T-helper 17 cell (primary cell): ENCODE measurements around the gene APOBEC3A. TPM values are rescaled to one million over a fixed set of nuclear protein-coding genes. Genes with fewer than 3 reads are reported as not detected.

Experiments used
- ATAC-seq: fragments of 150-1000 bp; cut with Tn5 transposase; 2 replicates; pipeline ENCODE4 v1.10.0; 2021; ENCODE audit warnings: mild to moderate bottlenecking, moderate library complexity
- DNase-seq, 3 donors: peaks; one replicate each; pipeline versions ENCODE4 v3.0.0 to v3.0.0-alpha.2; 2020 to 2021
- H3K9me3 ChIP-seq: one replicate; pipeline ENCODE4 v1.7.0; 2013; ENCODE audit warnings: low read length, mild to moderate bottlenecking; ENCODE audit not compliant: control insufficient read depth, poor library complexity, severe bottlenecking
- H3K27ac Mint-ChIP-seq: one replicate; pipeline ENCODE4 v1.8.0; 2022; ENCODE audit warnings: mild to moderate bottlenecking, moderate library complexity, mixed read lengths
- H3K27me3 Mint-ChIP-seq: one replicate; pipeline ENCODE4 v1.8.0; 2022; ENCODE audit warnings: mixed read lengths
- H3K36me3 Mint-ChIP-seq: one replicate; pipeline ENCODE4 v1.8.0; 2022; ENCODE audit warnings: low read depth, mixed read lengths
- H3K4me1 Mint-ChIP-seq: one replicate; pipeline ENCODE4 v1.8.0; 2022; ENCODE audit warnings: mild to moderate bottlenecking, mixed read lengths
- H3K4me3 Mint-ChIP-seq: one replicate; pipeline ENCODE4 v1.8.0; 2022; ENCODE audit warnings: mild to moderate bottlenecking, moderate library complexity, mixed read lengths
- total RNA-seq, 4 donors: library from RNA in 2 of 4; stranded (reverse) in 2 of 4; gene quantifications; one replicate each; pipeline ENCODE4 v1.2.3 and lab custom pipeline; 2022 to 2026

The APOBEC3A gene
- total RNA-seq: 1 to 10 TPM in 1 of 2 donors, under 1 TPM in 1; 0.70 to 4.1 TPM
- 0 reads per million in 2 donors for total RNA-seq (lab: John Stamatoyannopoulos, UW)

DNA sequence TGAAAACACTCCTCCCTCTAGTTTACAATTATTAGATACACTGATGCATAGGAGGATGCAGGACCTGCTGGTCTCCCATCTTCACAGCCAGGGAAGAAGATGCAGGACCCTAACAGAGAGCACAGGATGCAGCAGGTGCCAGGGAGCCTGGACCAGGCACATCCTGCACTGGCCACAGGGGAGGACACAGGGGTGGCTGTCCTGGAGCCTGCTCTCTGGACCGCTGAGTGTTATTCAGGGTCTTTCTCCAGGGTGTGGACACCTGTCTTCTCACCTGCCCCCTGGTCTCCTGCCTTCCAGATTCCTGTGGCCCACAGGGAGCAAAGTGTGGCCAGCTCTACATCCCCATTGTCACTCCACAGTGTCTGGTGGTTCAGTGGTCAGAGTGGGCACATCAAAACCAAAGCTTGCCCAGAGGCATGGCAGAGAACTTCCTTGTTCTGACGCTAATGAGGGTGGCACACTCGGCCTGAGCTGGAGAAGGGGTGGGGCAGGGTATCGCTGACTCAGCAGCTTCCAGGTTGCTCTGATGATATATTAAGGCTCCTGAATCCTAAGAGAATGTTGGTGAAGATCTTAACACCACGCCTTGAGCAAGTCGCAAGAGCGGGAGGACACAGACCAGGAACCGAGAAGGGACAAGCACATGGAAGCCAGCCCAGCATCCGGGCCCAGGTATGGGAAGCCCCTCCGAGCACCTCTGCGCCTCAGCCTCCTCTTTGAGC, at the start of gene APOBEC3A:
APOBEC3A (plus strand) TSS at position 564 of the 725 bp plus-strand sequence; CDS start at position 647, 83 bp downstream.
- ATAC-seq (no peak), DNase-seq (no peak)
- H3K4me1 Mint-ChIP-seq: peaks cover 17% of the 10 kb centered on the region
- H3K4me3 Mint-ChIP-seq: peak within 1 kb of the TSS; percentile 25
- no peaks in the 10 kb centered on the region for H3K36me3 Mint-ChIP-seq
- no peaks in the 10 kb centered on the region for H3K9me3 ChIP-seq
- H3K27me3 Mint-ChIP-seq: peaks cover 6% of the 10 kb centered on the region
- peak within 1 kb of the TSS; percentile 57 for H3K27ac Mint-ChIP-seq

DNA sequence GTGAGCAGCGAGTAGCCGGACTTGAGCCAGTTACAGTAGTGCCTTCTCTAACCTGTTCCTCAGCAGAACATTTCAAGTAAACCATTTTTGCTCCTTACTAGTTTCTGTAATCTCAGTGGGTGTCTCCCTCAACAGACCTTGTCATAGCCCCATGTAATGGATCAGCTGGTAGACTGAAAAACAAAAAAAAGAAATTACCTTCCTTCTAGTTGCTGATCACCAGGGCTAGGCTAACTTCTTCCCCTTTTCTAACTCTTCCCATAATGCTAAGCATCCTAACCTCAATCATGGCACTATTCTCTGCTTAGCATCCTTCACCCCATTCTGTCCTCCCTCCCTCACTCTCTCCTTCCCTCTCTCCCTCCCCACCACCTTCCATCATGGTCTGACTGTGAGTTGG, 49.6 kb upstream of the APOBEC3A start:
- peaks cover 36% of the 10 kb centered on the region for H3K27me3 Mint-ChIP-seq
- H3K9me3 ChIP-seq: no peaks in the 10 kb centered on the region
- no peaks in the 10 kb centered on the region for H3K4me1 Mint-ChIP-seq
- ATAC-seq (no peak), DNase-seq (no peak)
- H3K4me3 Mint-ChIP-seq: no peak overlapping the region
- peaks cover 6% of the 10 kb centered on the region for H3K36me3 Mint-ChIP-seq
- H3K27ac Mint-ChIP-seq: no peak overlapping the region

DNA sequence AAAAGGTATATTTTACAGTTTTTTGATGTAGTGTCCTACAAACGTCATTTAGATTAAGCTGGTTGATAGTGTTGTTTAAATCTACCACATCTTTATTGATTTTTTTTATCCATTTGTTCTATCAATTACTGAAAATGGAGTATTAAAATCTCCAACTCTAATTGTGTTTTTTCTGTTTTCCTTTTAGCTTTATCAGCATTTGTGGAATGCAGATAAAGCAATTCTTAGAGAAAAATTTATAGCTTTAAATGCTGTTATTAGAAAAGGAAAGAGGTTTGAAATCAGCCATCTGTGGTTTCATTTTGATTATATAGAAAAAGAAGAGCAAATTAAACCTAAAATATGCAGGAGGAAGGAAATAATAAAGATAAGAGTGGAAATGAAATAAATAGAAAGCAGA, 46.0 kb upstream of the APOBEC3A start:
- Mint-ChIP-seq H3K27me3 (peaks cover 45% of the 10 kb centered on the region), H3K4me1 (no peaks in the 10 kb centered on the region), H3K27ac (no peak overlapping the region), H3K4me3 (no peak overlapping the region), H3K36me3 (peaks cover 6% of the 10 kb centered on the region)
- DNase-seq: no peak
- no peak for ATAC-seq
- no peaks in the 10 kb centered on the region for H3K9me3 ChIP-seq

DNA sequence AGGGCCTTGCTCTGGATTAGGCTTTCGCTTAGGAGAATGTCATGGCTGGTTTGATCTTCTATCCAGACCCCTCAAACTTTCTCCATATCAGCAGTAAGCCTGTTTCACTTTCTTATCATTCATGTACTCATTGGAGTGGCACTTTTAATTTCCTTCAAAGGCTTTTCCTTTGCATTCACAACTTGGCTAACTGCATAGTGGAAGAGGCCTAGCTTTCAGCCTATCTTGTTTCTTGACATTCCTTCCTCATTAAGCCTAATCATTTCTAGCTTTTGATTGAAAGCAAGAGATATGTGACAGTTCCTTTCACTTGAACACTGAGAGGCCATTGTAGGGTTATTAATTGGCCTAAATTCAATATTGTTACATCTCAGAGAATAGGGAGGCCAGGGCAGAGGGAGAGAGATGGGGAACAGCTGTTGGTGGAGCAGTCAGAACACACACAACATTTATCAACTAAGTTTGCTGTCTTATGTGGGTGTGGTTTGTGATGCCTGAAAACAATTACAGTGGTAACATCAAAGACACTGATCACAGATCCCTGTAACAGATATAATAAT, 37.7 kb upstream of the APOBEC3A start:
- Mint-ChIP-seq H3K36me3 (no peaks in the 10 kb centered on the region), H3K4me3 (no peak overlapping the region), H3K4me1 (peaks cover 5% of the 10 kb centered on the region), H3K27me3 (peaks cover 37% of the 10 kb centered on the region), H3K27ac (no peak overlapping the region)
- no peaks in the 10 kb centered on the region for H3K9me3 ChIP-seq
- ATAC-seq (no peak), DNase-seq (no peak)

DNA sequence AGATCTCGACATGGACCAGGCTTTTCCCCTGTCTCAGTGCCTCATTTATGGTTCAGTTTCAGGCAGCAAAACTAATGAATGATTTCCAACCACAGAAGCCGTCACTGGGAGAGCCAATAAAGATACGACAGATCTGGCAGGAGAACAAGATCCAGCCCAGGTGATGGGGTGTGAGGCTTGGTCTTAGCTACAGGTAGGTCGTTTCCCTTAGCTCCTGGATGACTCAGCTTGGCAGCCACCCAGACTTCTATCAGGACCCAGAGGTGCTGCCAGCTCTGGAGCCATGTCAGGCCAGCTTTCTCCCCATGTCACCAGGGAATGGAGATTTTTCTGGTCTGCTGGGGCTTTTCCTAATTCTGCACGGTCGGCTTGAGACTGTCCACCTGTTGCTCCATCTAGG, 36.3 kb upstream of the APOBEC3A start:
- no peaks in the 10 kb centered on the region for H3K9me3 ChIP-seq
- Mint-ChIP-seq H3K27ac (no peak overlapping the region), H3K4me1 (peaks cover 5% of the 10 kb centered on the region), H3K36me3 (no peaks in the 10 kb centered on the region), H3K4me3 (no peak overlapping the region), H3K27me3 (peaks cover 43% of the 10 kb centered on the region)
- DNase-seq (no peak), ATAC-seq (no peak)

DNA sequence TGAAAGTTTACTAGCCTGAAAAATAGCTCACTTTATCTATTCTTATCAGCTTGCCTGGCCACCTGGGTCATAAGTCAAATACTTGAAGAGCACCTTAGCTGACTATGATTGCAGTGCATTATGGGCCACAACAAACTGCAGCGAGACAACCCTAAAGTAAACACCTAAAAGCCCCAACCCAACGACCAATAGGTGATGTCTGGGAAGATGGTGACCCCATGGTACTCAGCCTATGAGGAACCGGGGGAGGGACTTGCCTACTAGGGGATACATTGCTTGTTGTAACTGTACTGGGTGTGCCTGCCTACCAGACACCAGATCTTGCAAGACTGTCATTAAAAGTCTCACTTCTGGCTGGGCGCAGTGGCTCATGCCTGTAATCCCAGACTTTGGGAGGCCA, 35.6 kb upstream of the APOBEC3A start:
- DNase-seq (no peak), ATAC-seq (no peak)
- peaks cover 5% of the 10 kb centered on the region for H3K4me1 Mint-ChIP-seq
- H3K36me3 Mint-ChIP-seq: no peaks in the 10 kb centered on the region
- peaks cover 36% of the 10 kb centered on the region for H3K27me3 Mint-ChIP-seq
- H3K4me3 Mint-ChIP-seq: no peak overlapping the region
- no peaks in the 10 kb centered on the region for H3K9me3 ChIP-seq
- no peak overlapping the region for H3K27ac Mint-ChIP-seq

DNA sequence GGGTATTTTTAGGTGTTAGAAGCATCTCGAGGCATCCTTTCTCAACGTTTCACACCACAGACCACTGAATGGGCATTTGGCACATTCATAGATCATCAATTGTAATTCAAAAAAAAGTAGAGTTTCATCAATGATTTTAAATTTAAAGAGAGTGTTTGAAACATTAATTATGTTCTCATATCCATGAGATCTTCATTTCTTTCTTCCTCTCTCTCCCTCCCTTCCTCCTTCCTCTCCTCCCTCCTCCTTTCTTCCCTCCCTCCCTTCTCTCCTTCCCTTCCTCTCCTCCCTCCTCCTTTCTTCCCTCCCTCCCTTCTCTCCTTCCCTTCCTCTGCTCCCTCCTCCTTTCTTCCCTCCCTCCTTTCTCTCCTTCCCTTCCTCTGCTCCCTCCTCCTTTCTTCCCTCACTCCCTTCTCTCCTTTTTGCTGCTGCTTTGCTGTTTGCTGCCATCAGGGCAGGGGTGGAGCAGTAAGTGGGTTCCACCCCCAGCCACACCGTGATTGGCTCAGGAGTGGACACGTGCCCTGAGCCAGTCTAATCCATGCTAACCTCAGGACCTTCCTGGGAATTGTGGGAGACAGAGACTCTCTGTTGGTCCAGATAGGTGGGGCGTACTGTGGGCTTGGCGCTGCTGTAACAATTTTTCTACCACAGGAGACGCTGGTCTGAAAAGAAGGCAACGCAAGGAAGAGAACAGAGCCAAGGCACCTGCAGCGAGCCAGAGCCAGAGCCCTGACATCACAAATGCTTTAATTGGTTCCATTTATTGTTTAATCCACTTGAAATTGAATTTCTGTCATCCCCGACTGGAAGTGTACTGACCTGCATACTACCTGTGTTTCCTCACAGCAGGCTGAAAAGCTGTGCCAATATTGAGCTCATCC, 33.7 kb upstream of the APOBEC3A start:
- peaks cover 8% of the 10 kb centered on the region for H3K4me1 Mint-ChIP-seq
- DNase-seq (no peak), ATAC-seq (no peak)
- no peak overlapping the region for H3K27ac Mint-ChIP-seq
- H3K36me3 Mint-ChIP-seq: no peaks in the 10 kb centered on the region
- no peaks in the 10 kb centered on the region for H3K9me3 ChIP-seq
- no peak overlapping the region for H3K4me3 Mint-ChIP-seq
- peaks cover 40% of the 10 kb centered on the region for H3K27me3 Mint-ChIP-seq

DNA sequence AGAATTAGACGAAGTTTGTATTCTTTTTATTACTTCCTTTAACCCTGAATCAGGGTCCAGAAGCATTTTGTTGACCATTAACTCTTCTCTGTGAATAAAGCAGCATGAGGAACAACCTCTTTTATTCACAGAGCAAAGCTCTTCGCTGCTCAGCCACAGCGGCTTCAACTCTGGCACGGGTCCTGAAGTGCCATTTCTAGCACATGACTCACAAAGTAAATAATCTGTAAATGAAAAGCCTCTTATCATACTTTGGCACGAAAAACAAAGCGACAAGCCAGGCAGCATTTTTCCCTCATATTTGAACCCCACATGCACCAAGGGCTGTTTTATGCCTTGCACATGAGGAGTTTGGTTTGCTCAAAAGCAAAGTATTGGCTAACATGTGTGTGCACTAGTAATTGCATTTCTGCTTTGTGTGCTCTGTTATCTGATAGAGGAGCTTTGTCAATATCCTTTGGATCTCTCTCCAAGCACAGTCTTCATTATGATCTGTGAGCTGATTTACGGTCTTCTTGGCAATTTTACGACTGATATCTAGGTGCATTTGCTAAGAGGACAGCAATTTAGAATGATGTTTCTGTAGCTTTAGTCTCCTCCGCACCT, 33.0 kb upstream of the APOBEC3A start:
- Mint-ChIP-seq H3K27me3 (peaks cover 45% of the 10 kb centered on the region), H3K4me3 (no peak overlapping the region), H3K36me3 (no peaks in the 10 kb centered on the region), H3K4me1 (peaks cover 8% of the 10 kb centered on the region), H3K27ac (no peak overlapping the region)
- no peaks in the 10 kb centered on the region for H3K9me3 ChIP-seq
- ATAC-seq (no peak), DNase-seq (no peak)

DNA sequence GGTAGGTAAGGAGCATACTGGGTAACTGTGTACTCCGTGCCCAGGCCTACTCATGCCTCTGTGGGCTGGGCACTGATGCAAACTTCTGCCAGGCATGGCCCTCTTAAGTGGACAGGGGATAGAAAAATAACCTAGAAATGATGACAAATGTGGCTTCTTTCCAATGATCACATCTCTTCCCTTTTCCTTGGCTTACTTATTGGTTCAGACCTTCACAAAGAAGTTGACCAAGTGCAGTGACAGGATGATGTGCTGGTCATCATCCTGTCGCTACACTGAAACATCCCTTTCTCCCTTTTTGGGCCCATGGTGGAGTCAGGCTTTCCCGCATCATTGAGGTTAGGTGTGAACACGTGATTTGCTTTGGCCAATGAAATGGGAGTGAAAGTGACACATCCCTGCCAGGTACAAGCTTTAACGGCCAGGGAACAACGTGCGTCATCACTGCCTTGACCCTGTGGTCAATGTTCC, 31.8 kb upstream of the APOBEC3A start:
- ATAC-seq (no peak), DNase-seq (no peak)
- no peaks in the 10 kb centered on the region for H3K36me3 Mint-ChIP-seq
- H3K4me3 Mint-ChIP-seq: no peak overlapping the region
- peaks cover 54% of the 10 kb centered on the region for H3K27me3 Mint-ChIP-seq
- H3K4me1 Mint-ChIP-seq: peaks cover 6% of the 10 kb centered on the region
- no peaks in the 10 kb centered on the region for H3K9me3 ChIP-seq
- no peak overlapping the region for H3K27ac Mint-ChIP-seq

DNA sequence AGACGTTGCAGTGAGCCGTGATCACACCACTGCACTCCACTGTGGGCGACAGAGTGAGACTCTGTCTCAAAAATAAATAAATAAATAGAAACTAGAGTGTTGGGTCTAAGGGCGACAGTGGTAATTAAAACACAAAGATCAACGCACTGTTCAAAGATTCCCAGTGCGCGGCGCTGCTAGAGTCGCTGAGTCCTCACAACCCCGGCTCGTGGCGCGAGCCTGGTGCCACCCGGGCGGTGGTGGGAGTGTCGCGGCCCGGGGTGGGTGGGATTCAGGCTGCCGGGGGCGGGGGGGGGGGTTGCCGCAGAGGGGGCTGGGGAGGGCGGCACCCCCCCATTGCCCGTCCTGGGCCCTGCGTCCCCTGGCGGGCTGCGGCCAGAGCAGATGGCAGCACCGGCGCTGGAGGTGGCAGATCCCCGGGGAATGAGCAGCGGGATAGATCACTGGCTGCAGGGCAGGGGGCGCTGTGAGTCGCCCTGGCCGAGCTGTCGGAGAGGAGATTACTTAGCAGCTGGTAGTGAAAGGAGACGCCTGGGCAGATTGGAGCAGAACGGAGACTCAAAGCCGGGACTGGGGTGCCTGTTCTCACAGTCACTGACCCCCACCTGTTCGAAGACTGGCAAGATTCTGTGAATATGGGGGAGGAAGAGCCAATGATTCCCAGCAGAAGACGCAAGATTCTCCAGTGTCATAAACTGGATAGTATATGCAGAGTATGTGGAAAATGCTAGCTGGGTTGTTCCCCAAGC, 30.2 kb upstream of the APOBEC3A start:
- DNase-seq (peak in 2 of 3 donors; percentile 17 to 22), ATAC-seq (peak; percentile 59)
- peaks cover 51% of the 10 kb centered on the region for H3K27me3 Mint-ChIP-seq
- H3K4me3 Mint-ChIP-seq: peak overlapping the region; percentile 58
- H3K27ac Mint-ChIP-seq: no peak overlapping the region
- no peaks in the 10 kb centered on the region for H3K9me3 ChIP-seq
- H3K4me1 Mint-ChIP-seq: peaks cover 6% of the 10 kb centered on the region
- H3K36me3 Mint-ChIP-seq: no peaks in the 10 kb centered on the region

DNA sequence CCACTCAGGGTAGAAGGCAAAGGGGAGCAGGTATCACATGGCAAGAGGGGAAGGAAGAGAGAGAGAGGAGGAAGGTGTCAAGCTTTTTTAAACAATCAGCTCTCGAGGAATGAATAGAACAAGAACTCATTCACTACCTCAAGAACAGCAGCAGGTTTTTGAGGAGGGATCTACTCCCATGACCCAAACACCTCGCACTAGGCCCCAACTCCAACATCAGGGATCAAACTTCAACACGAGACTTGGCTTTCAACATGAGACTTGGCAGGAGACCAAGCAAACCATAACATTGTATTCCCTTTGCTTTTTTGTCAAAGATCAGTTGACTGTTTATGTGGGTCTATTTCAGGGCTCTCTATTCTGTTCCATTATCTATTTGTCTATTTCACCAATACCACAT, 26.9 kb upstream of the APOBEC3A start:
- peaks cover 3% of the 10 kb centered on the region for H3K4me1 Mint-ChIP-seq
- no peak for ATAC-seq

DNA sequence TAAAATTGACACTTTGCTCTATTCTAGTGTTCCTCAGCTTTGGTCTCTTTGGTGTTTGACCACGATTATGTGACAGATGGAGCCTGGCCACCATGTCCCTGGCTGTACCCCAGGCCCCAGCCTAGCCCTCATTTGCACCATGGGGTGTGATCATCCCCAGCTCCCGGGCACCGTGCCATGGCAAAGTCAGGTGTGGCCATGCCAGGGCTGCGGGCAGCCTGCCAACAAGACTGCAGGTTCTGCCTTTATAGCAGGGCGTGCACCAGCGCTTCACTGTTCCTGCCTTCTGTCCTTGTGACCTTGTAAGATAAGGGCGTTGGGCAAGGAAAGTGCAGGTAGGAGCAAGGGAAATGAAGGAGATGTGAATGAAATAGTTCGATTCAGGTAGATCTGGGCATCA, 22.4 kb upstream of the APOBEC3A start:
- peaks cover 3% of the 10 kb centered on the region for H3K4me1 Mint-ChIP-seq
- H3K9me3 ChIP-seq: no peaks in the 10 kb centered on the region
- H3K36me3 Mint-ChIP-seq: peaks cover 11% of the 10 kb centered on the region
- DNase-seq (no peak), ATAC-seq (no peak)
- peak overlapping the region; percentile 61 for H3K27ac Mint-ChIP-seq
- H3K27me3 Mint-ChIP-seq: peaks cover 63% of the 10 kb centered on the region
- no peak overlapping the region for H3K4me3 Mint-ChIP-seq

More for the DNA sequence above, 26.9 kb upstream of the APOBEC3A start:
- peaks cover 2% of the 10 kb centered on the region for H3K36me3 Mint-ChIP-seq
- no peak for DNase-seq
- H3K4me3 Mint-ChIP-seq: no peak overlapping the region
- no peaks in the 10 kb centered on the region for H3K9me3 ChIP-seq
- peaks cover 51% of the 10 kb centered on the region for H3K27me3 Mint-ChIP-seq
- peak overlapping the region; percentile 62 for H3K27ac Mint-ChIP-seq
